Chondrocyte (in vitro differentiated cells): ENCODE data around the gene KCNJ12. TPM values are rescaled to one million over a fixed set of nuclear protein-coding genes. Genes with fewer than 3 reads are reported as not detected.
"Not testable (repeated sequence)": the region's sequence is repeated elsewhere in the genome, so short reads cannot be mapped to it uniquely, and the experiment has no call there.

ENCODE experiments used
- DNase-seq: peaks from one replicate; pipeline ENCODE4 v3.0.0; 2021; ENCODE audit warnings: mixed read lengths, low spot score
- H3K27ac Mint-ChIP-seq: one replicate; pipeline ENCODE4 v1.8.0; 2021; ENCODE audit warnings: mild to moderate bottlenecking, moderate library complexity, mixed read lengths; ENCODE audit not compliant: unreplicated experiment
- H3K27me3 Mint-ChIP-seq: 2 replicates; pipeline ENCODE4 v1.8.0; 2021; ENCODE audit warnings: low read depth, mixed read lengths
- H3K36me3 Mint-ChIP-seq: 2 replicates; pipeline ENCODE4 v1.8.0; 2021; ENCODE audit warnings: low read depth, mixed read lengths
- H3K4me1 Mint-ChIP-seq: 2 replicates; pipeline ENCODE4 v1.8.0; 2021; ENCODE audit warnings: low read depth, mild to moderate bottlenecking, mixed read lengths
- H3K4me3 Mint-ChIP-seq: one replicate; pipeline ENCODE4 v1.8.0; 2021; ENCODE audit warnings: mild to moderate bottlenecking, moderate library complexity, mixed read lengths; ENCODE audit not compliant: unreplicated experiment
- H3K9me3 Mint-ChIP-seq: 2 replicates; pipeline ENCODE4 v1.8.0; 2021; ENCODE audit warnings: low read depth, mixed read lengths
- total RNA-seq: library from RNA; stranded (reverse); gene quantifications from 3 replicates; pipeline ENCODE4 v1.2.1, GENCODE V29; 2021
- TF ChIP-seq, protein P1 (sequence below): fragments of 200-600 bp; sonication (generic); IDR thresholded peaks from 2 replicates; pipeline ENCODE4 v1.5.0; 2021; ENCODE audit warnings: antibody characterized with exemption, mild to moderate bottlenecking, moderate library complexity

KCNJ12 gene
- total RNA-seq, 1 donor from 2014 or later = 2.5 TPM

GRCh38 chr17:21339011-21339410 is 37.1 kb upstream of the KCNJ12 start:
- H3K4me3 Mint-ChIP-seq = no peak overlapping the region
- TF ChIP-seq, protein P1, sequence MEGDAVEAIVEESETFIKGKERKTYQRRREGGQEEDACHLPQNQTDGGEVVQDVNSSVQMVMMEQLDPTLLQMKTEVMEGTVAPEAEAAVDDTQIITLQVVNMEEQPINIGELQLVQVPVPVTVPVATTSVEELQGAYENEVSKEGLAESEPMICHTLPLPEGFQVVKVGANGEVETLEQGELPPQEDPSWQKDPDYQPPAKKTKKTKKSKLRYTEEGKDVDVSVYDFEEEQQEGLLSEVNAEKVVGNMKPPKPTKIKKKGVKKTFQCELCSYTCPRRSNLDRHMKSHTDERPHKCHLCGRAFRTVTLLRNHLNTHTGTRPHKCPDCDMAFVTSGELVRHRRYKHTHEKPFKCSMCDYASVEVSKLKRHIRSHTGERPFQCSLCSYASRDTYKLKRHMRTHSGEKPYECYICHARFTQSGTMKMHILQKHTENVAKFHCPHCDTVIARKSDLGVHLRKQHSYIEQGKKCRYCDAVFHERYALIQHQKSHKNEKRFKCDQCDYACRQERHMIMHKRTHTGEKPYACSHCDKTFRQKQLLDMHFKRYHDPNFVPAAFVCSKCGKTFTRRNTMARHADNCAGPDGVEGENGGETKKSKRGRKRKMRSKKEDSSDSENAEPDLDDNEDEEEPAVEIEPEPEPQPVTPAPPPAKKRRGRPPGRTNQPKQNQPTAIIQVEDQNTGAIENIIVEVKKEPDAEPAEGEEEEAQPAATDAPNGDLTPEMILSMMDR = no peak
- no peaks in the 10 kb centered on the region for H3K36me3 Mint-ChIP-seq

GRCh38 chr17:21339571-21339970 is 36.6 kb upstream of the KCNJ12 start:
- H3K36me3 Mint-ChIP-seq, H3K27ac Mint-ChIP-seq, H3K4me3 Mint-ChIP-seq, H3K27me3 Mint-ChIP-seq, H3K9me3 Mint-ChIP-seq, H3K4me1 Mint-ChIP-seq, DNase-seq: not testable (repeated sequence)

More at GRCh38 chr17:21339011-21339410, 37.1 kb upstream of the KCNJ12 start:
- H3K27me3 Mint-ChIP-seq = no peaks in the 10 kb centered on the region
- no peak for DNase-seq
- no peaks in the 10 kb centered on the region for H3K9me3 Mint-ChIP-seq
- no peaks in the 10 kb centered on the region for H3K4me1 Mint-ChIP-seq
- H3K27ac Mint-ChIP-seq = no peak overlapping the region

DNA sequence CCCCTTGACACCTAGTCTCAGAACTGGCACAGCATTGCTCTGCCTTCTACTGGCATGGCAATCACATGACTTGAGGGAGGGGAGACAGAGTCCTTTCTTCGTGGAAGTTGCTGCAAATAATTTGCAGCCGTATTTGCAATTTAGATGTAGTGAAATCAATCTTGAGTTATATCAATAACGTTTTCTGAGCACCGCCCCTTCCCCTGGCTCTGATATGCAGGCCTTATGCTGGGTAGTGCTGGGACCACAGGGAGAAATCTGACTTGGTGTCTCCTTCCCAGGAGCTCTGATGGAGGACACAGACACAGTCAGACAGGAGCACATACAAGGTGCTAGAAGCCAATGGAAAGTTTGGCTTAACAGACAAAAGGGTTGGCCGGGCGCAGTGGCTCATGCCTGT is 35.8 kb upstream of the KCNJ12 start:
- not testable (repeated sequence) for H3K9me3 Mint-ChIP-seq, H3K36me3 Mint-ChIP-seq, DNase-seq, H3K4me3 Mint-ChIP-seq, H3K27me3 Mint-ChIP-seq, H3K4me1 Mint-ChIP-seq, H3K27ac Mint-ChIP-seq

DNA sequence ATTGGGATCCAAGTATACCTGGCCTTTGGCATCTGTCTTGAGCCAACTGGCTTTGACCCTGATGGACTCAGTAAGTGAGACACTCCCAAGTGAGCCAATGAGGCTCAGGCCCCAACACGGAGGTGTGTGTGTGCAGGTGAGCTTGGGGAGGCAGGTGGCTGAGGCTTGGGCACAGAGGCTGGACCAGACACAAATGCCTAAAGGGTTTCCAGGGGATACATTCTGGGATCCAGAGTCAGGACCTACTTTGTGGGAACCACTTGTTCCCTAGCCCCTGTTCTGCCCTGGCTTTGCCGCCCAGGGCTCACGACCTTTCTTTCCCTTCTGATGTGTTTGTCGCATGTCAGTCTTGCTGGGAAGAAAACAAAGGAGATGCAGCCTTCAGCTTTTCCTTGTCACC is 34.9 kb upstream of the KCNJ12 start:
- not testable (repeated sequence) for H3K36me3 Mint-ChIP-seq, DNase-seq, H3K4me1 Mint-ChIP-seq, H3K4me3 Mint-ChIP-seq, H3K9me3 Mint-ChIP-seq, H3K27ac Mint-ChIP-seq, H3K27me3 Mint-ChIP-seq

- not testable (repeated sequence) for H3K4me3 Mint-ChIP-seq, H3K4me1 Mint-ChIP-seq, H3K27me3 Mint-ChIP-seq, H3K9me3 Mint-ChIP-seq, H3K27ac Mint-ChIP-seq, DNase-seq, H3K36me3 Mint-ChIP-seq
Measured at GRCh38 chr17:21341925-21342540, 34.1 kb upstream of the KCNJ12 start.

DNA sequence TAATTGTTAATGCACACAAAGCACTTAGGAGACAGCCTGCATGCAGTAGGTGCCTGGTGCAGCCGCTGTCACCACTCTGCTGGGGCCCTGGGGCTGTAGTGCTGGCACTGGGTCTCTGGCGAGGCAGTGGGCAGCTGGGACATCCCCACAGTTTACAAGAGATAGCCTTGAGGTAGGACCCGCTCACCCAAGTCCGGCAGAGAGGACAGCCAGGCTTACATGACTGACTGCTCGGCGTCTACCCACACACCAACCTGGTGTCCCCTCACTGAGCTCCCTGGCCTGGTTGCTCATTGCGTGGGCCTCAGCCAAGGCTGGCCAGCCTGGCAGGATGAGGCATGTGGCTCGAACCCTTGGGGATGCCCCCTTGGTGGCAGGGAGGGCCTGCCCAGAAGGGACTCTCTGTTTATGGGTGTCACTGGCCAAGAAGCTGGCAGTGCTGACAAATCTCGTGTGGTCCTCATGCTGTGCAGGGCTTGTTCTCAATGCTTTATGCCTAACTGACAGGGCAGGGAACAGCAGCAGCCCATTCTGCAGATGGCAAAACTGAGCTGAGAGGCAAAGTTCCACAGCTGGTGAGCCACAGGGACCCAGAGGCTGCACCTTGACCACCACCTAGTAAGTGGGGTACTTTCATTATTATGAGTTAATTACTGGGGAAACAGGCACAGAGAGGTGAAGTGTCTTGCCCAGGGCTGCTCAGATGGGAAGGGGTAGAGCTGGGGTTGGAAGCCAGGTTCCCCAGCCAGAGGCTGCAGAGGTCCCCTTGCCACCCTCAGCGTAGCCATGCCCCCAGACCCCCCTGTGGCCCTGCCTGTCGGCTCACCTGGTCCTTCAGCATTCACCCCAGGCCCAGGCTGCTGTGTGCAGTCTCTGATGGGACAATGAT is 32.9 kb upstream of the KCNJ12 start:
- H3K4me1 Mint-ChIP-seq = not testable (repeated sequence)

GRCh38 chr17:21344801-21345200 is 31.4 kb upstream of the KCNJ12 start:
- DNase-seq, H3K27me3 Mint-ChIP-seq, H3K4me3 Mint-ChIP-seq, H3K36me3 Mint-ChIP-seq, H3K4me1 Mint-ChIP-seq, H3K9me3 Mint-ChIP-seq, H3K27ac Mint-ChIP-seq: not testable (repeated sequence)

More for the DNA sequence above, 32.9 kb upstream of the KCNJ12 start:
- H3K9me3 Mint-ChIP-seq, H3K4me3 Mint-ChIP-seq, DNase-seq, H3K36me3 Mint-ChIP-seq, H3K27me3 Mint-ChIP-seq, H3K27ac Mint-ChIP-seq: not testable (repeated sequence)

GRCh38 chr17:21345236-21345635 is 30.9 kb upstream of the KCNJ12 start:
- no peak overlapping the region for H3K4me3 Mint-ChIP-seq
- H3K27me3 Mint-ChIP-seq = peaks cover 2% of the 10 kb centered on the region
- no peaks in the 10 kb centered on the region for H3K9me3 Mint-ChIP-seq
- H3K4me1 Mint-ChIP-seq = peaks cover 5% of the 10 kb centered on the region
- no peak overlapping the region for H3K27ac Mint-ChIP-seq
- H3K36me3 Mint-ChIP-seq = no peaks in the 10 kb centered on the region
- TF ChIP-seq, protein P1 = no peak
- no peak for DNase-seq

GRCh38 chr17:21346107-21346506 is 30.1 kb upstream of the KCNJ12 start:
- not testable (repeated sequence) for H3K36me3 Mint-ChIP-seq, H3K4me1 Mint-ChIP-seq, H3K27ac Mint-ChIP-seq, DNase-seq, H3K9me3 Mint-ChIP-seq, H3K27me3 Mint-ChIP-seq, H3K4me3 Mint-ChIP-seq

DNA sequence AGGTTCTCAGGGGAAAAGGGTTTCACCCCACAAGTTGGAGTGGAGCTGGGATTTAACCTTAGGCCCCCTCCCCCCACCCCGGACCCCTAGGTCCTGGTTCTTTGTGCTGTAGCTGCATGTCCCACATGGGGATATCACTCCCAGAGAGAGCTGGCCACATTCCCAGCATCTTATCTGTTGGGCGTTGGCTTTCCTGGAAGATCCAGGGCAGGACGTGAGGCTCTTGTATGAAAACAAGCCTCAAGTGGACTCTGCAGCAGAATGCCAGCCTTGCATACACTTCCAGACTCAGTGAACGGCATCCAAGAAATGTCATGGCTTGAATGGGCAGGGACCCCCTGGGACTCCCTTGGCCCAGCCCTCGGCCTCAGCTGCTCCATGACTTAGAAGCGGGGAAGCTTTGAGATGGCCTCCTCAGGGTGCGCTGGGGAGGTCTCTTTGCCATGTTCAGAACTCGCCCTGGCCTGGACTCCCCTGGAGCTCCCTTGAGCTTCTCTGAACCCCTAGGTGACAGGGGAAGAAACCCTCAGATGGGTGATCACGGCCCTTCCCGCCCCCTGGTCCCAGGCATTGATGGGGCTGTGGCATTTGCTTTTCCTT is 29.4 kb upstream of the KCNJ12 start:
- DNase-seq, H3K9me3 Mint-ChIP-seq, H3K27ac Mint-ChIP-seq, H3K4me1 Mint-ChIP-seq, H3K27me3 Mint-ChIP-seq, H3K36me3 Mint-ChIP-seq, H3K4me3 Mint-ChIP-seq: not testable (repeated sequence)

DNA sequence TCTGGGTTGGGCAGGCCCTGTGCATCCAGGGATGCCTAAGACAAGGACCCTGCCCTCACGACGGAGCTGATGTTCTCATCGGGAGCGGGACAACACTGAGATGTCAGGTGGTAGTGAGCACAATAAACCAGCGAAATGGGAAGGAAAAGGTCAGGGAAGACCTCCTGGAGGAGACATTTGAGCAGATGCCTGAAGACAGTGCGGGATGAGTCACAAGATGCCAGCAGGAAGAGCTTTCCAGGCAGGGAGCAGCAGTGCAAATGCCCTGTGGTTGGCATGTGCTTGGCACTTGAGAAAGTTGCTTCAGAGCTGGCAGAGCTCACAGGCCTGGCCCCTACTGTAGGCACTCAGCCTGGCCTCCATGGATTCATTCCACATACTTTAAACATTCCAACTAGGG is 28.5 kb upstream of the KCNJ12 start:
- H3K36me3 Mint-ChIP-seq, H3K27me3 Mint-ChIP-seq, DNase-seq, H3K4me1 Mint-ChIP-seq, H3K27ac Mint-ChIP-seq, H3K9me3 Mint-ChIP-seq, H3K4me3 Mint-ChIP-seq: not testable (repeated sequence)
